ENCODE results near the gene KL. TPM values are rescaled to one million over a fixed set of nuclear protein-coding genes. Genes with fewer than 3 reads are reported as not detected.

The KL gene
- total RNA-seq, 4 donors from 2014 or later = 1.9 to 11.9 (median 7.0) TPM

DNA sequence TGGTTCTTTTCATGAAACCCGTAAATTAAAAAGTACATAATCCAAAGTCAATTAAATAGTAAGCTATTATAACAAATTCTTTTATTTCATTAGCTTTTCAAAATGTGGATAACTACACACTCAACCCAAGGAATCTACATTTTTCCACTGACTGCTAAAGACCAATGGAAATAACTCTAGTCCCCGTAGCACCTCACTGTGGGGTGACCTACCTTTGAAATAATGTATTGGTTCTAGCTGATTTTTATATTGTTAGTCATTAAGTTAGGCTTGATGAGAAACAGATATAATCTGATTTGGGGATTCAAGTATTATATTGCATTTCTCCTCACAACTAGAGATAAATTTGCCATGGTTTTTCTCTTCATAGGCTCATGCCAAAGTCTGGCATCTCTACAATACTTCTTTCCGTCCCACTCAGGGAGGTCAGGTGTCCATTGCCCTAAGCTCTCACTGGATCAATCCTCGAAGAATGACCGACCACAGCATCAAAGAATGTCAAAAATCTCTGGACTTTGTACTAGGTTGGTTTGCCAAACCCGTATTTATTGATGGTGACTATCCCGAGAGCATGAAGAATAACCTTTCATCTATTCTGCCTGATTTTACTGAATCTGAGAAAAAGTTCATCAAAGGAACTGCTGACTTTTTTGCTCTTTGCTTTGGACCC is 37.3 kb downstream of the KL start:
- TF ChIP-seq, protein P1, sequence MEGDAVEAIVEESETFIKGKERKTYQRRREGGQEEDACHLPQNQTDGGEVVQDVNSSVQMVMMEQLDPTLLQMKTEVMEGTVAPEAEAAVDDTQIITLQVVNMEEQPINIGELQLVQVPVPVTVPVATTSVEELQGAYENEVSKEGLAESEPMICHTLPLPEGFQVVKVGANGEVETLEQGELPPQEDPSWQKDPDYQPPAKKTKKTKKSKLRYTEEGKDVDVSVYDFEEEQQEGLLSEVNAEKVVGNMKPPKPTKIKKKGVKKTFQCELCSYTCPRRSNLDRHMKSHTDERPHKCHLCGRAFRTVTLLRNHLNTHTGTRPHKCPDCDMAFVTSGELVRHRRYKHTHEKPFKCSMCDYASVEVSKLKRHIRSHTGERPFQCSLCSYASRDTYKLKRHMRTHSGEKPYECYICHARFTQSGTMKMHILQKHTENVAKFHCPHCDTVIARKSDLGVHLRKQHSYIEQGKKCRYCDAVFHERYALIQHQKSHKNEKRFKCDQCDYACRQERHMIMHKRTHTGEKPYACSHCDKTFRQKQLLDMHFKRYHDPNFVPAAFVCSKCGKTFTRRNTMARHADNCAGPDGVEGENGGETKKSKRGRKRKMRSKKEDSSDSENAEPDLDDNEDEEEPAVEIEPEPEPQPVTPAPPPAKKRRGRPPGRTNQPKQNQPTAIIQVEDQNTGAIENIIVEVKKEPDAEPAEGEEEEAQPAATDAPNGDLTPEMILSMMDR (IDR thresholded peaks at IDR 0.05; ENCODE audit: low read depth) = no peak

DNA sequence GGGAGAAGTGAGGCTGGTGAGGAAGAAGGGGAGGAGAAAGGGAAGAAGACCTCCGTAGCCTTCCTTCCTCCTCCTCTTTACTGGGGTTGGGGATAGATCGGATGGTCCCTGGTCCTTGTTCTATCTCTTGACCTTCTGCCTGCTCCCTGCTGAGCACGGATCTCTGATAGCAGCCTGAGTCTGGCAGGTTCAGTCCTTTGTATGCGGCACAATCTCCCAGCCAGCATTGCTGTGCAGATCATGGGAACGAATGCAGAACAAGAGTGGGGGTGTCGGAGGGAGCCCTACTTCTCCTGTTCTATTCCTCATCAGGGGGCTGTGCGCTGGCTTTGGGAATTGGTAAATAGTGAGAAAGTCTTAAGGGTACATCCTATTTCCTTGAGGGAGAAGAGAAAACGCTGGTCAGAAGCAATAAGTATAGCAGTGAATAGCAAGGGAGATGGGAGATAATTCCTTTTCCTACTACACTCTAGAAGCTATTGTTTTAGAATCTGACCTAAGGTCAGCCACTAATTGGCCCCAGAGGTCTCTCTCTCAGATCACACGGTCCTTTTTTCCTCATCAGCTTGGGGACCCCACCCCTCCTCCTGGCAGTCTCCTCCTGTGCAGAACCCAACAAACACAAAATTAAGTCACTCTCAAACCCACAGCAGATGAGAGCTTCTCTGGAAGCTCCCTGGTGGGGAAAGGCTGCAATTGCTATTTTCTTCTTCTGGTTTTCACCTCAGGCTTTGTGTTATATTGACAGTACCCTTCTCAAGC is 41.0 kb downstream of the KL start:
- TF ChIP-seq, protein P1 (IDR thresholded peaks at IDR 0.05; ENCODE audit: low read depth) = no peak

DNA sequence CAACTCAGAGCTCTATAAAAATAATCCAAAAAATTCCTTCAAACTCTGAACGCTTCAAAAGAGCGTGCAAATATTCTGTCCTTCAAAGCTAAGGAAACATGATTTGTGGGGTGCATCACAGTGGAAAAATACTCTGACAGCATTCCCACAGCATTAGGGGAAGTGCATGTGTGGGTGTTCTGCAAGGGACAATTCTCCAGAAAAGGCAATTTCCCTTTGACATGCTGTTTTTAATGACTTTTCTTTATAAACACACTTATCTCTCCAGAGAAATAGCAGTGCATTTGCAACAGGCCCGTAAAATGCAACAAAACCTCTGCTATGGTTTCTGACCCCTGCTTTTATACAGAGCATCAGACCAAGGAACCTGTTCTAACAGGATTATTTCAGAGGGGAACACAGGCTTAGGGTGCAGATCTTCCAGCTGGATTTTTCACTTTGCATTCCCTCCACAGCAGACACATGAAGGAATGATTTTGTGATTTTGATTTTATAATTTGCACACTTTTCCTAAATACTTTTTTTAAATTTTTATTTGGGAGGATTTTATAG is 42.6 kb downstream of the KL start:
- TF ChIP-seq, protein P1 (IDR thresholded peaks at IDR 0.05; ENCODE audit: low read depth) = no peak

DNA sequence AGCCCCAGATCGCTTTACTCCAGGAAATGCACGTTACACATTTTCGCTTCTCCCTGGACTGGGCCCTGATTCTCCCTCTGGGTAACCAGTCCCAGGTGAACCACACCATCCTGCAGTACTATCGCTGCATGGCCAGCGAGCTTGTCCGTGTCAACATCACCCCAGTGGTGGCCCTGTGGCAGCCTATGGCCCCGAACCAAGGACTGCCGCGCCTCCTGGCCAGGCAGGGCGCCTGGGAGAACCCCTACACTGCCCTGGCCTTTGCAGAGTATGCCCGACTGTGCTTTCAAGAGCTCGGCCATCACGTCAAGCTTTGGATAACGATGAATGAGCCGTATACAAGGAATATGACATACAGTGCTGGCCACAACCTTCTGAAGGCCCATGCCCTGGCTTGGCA is 44.6 kb downstream of the KL start:
- TF ChIP-seq, protein P1 (IDR thresholded peaks at IDR 0.05; ENCODE audit: low read depth) = no peak

DNA sequence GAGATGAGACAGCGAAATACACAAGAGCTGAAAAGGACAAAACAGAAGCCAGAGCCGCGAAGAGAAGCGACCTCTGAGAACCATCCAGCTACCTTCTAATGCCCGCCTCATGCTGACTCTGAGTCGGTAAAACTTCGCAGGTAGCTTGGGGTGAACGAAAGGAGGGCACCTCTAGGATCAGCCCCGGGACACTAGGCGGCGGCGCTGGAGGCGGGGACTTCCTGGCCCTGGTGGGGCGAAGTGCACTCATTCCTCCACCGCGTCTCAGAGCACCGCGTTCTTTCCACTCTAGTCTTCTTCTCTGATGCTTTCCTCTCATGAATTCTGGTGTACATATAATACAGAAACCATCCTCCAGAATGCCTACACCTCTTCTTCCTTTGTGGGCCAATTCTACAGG is 50.1 kb downstream of the KL start:
- TF ChIP-seq, protein P1 (IDR thresholded peaks at IDR 0.05; ENCODE audit: low read depth) = no peak

DNA sequence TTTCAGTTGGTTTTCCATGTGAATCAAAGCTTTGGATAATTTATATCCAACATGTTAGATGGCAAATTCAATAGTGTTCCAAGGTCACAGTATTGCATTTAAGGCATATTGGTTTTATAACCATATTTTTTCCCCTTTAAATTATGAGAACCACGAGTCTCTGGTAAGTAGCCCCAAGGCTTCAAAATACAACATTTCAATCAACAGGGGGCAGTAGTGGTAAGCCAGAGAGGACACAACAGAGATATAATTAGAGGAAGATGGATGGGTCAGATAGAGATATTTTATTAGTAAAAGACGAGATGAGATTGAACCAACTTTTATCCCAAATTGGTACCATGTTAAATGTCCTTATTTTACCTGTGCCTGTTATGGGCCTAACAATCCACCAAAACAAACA is 53.1 kb downstream of the KL start:
- TF ChIP-seq, protein P1 (IDR thresholded peaks at IDR 0.05; ENCODE audit: low read depth) = no peak

DNA sequence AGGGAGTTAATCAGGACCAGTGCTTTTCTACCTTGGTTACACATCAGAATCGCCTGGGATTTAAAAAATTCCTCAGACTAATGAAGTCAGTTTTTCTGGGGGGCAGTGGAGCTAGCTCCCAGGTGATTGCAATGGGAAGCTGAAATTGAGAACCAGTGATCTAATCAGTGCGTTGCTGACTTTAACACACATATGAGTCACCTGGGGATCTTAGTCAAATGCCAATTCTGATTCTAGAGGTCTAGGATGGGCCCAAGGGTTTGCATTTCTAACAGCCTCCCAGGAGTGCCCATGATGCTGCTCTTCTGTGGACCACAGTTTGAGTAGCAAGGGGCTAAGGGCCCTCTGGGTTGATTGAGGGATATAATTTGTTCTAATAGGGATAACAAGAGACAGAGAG is 54.5 kb downstream of the KL start:
- TF ChIP-seq, protein P1 (IDR thresholded peaks at IDR 0.05; ENCODE audit: low read depth) = no peak
